Esophagus muscularis mucosa (tissue), 4 donors: Measurements from ENCODE around the gene TMEM134. TPM values are rescaled to one million over a fixed set of nuclear protein-coding genes. Genes with fewer than 3 reads are reported as not detected.
A peak's percentile ranks its signal among the peaks of the same experiment; 100 is the strongest.

ENCODE experiments used
- DNase-seq: peaks from one replicate; pipeline ENCODE4 v3.0.0-alpha.2; 2017; ENCODE audit errors: extremely low spot score
- H3K27ac ChIP-seq, 4 donors: fragments of 200-600 bp; sonication (generic); replicated peaks in 1 of 4; 1 replicate in 3 of 4; 2 replicates in 1 of 4; pipeline ENCODE4 v1.5.1; 2016 to 2019; ENCODE audit warnings: mild to moderate bottlenecking in 1 of 4
- H3K27me3 ChIP-seq, 4 donors: fragments of 200-600 bp; sonication (generic); one replicate each; pipeline versions ENCODE4 v1.5.1 to v1.6.0; 2016 to 2019
- H3K36me3 ChIP-seq, 4 donors: fragments of 200-600 bp; sonication (generic); one replicate each; pipeline ENCODE4 v1.5.1; 2016 to 2019
- H3K4me1 ChIP-seq, 4 donors: fragments of 200-600 bp; sonication (generic); one replicate each; pipeline ENCODE4 v1.5.1; 2016 to 2019
- H3K4me3 ChIP-seq, 4 donors: fragments of 200-600 bp; sonication (generic); 1 replicate in 2 of 4; 2 replicates in 2 of 4; pipeline ENCODE4 v1.5.1; 2016 to 2019; ENCODE audit warnings: mild to moderate bottlenecking in 4 of 4, moderate library complexity in 1 of 4
- H3K9me3 ChIP-seq, 4 donors: fragments of 200-600 bp; sonication (generic); 1 replicate in 3 of 4; 2 replicates in 1 of 4; pipeline ENCODE4 v1.5.1; 2016 to 2019
- CTCF ChIP-seq, 3 experiments: fragments of 200-600 bp in 2 of 3; fragments of 450-650 bp in 1 of 3; sonication (generic) in 2 of 3; IDR thresholded peaks; one replicate each; pipeline ENCODE4 v1.5.1; 2017 to 2019; ENCODE audit warnings: antibody characterized with exemption in 3 of 3, mild to moderate bottlenecking in 2 of 3, moderate library complexity in 1 of 3
- EP300 ChIP-seq: sonication (generic); formaldehyde crosslinking; IDR thresholded peaks from one replicate; pipeline ENCODE4 v1.6.1; 2017; ENCODE audit warnings: antibody characterized with exemption
- POLR2A ChIP-seq: fragments of 450-650 bp; IDR thresholded peaks from one replicate; pipeline ENCODE4 v1.6.1; 2017; ENCODE audit warnings: antibody characterized with exemption, moderate library complexity, mild to moderate bottlenecking, low read depth
- POLR2AphosphoS5 ChIP-seq, 2 donors: sonication (generic); formaldehyde crosslinking; IDR thresholded peaks; one replicate each; pipeline ENCODE4 v1.6.1; 2017; ENCODE audit warnings: antibody characterized with exemption in 2 of 2
- WGBS: methylation state at CpG from one replicate; pipeline ENCODE4 v1.1.5; 2018; 5-methylcytosine and 5-hydroxymethylcytosine counted together
- intact Hi-C: fragments of 100-400 bp; cut with DNase I; formaldehyde crosslinking; loops from one replicate; pipeline ENCODE4 v1.15.1; 2023
- total RNA-seq, 4 donors: library from RNA; depleted of rRNA; stranded (reverse); fragments of >200 nt; gene quantifications; one replicate each; pipeline versions ENCODE4 v1.1.0 to v1.2.1, GENCODE V29; 2016

Gene TMEM134
- total RNA-seq, 4 donors from 2014 or later: 36.1 to 48.7 (median 46.2) TPM

- 97% methylated on average over 22 of the region's 65 CpGs for WGBS
- H3K36me3 ChIP-seq: peaks cover 15 to 100% (median 87%) of the 10 kb centered on the region in 4 donors
These were observed 24.7 kb upstream of the TMEM134 start for GRCh38 chr11:67493548-67494370.

GRCh38 chr11:67492801-67493547 is 23.9 kb upstream of the TMEM134 start:
- no peak overlapping the region for H3K4me3 ChIP-seq
- H3K4me1 ChIP-seq: peaks cover 0 to 13% (median 10%) of the 10 kb centered on the region in 4 donors
- TF ChIP-seq POLR2A (no peak), POLR2AphosphoS5 (IDR thresholded peaks at IDR 0.05) (no peak), EP300 (no peak), CTCF (IDR thresholded peaks at IDR 0.05) (no peak)
- no peaks in the 10 kb centered on the region for H3K9me3 ChIP-seq
- no peak for DNase-seq
- 90% methylated on average over 23 of the region's 46 CpGs for WGBS
- H3K27me3 ChIP-seq: no peaks in the 10 kb centered on the region
- H3K36me3 ChIP-seq: peaks cover 15 to 96% (median 88%) of the 10 kb centered on the region in 4 donors
- intact Hi-C loops: no loop called here
- no peak overlapping the region for H3K27ac ChIP-seq

More at GRCh38 chr11:67493548-67494370, 24.7 kb upstream of the TMEM134 start:
- H3K9me3 ChIP-seq: no peaks in the 10 kb centered on the region
- no peaks in the 10 kb centered on the region for H3K27me3 ChIP-seq
- intact Hi-C loops: no loop called here
- no peak overlapping the region for H3K4me3 ChIP-seq
- no peak overlapping the region for H3K27ac ChIP-seq
- no peak for DNase-seq
- peaks cover 0 to 13% (median 10%) of the 10 kb centered on the region in 4 donors for H3K4me1 ChIP-seq
- TF ChIP-seq CTCF (IDR thresholded peaks at IDR 0.05) (no peak), EP300 (no peak), POLR2A (no peak)

- Histone ChIP-seq H3K27ac (peak overlapping the region in 2 of 4 donors; percentile 15 to 20), H3K27me3 (no peaks in the 10 kb centered on the region), H3K9me3 (no peaks in the 10 kb centered on the region), H3K4me1 (peaks cover 0 to 13% (median 10%) of the 10 kb centered on the region in 4 donors), H3K36me3 (peaks cover 20 to 96% (median 90%) of the 10 kb centered on the region in 4 donors), H3K4me3 (no peak overlapping the region)
- WGBS: 90% methylated on average over 2 of the region's 19 CpGs
- TF ChIP-seq POLR2AphosphoS5 (IDR thresholded peaks at IDR 0.05) (no peak), CTCF (IDR thresholded peaks at IDR 0.05) (no peak), EP300 (no peak), POLR2A (no peak)
- intact Hi-C loops: no loop called here
- no peak for DNase-seq
These were observed 23.1 kb upstream of the TMEM134 start for GRCh38 chr11:67492069-67492727.

- no peaks in the 10 kb centered on the region for H3K27me3 ChIP-seq
- 84% methylated on average over 15 of the region's 24 CpGs for WGBS
- H3K36me3 ChIP-seq: peaks cover 22 to 98% (median 89%) of the 10 kb centered on the region in 4 donors
- no peaks in the 10 kb centered on the region for H3K9me3 ChIP-seq
- H3K27ac ChIP-seq: peak overlapping the region; percentile 20 to 49 (median 41)
- H3K4me1 ChIP-seq: peaks cover 0 to 16% (median 11%) of the 10 kb centered on the region in 4 donors
- TF ChIP-seq EP300 (no peak), POLR2A (no peak), CTCF (IDR thresholded peaks at IDR 0.05) (no peak), POLR2AphosphoS5 (IDR thresholded peaks at IDR 0.05) (no peak)
- no peak overlapping the region for H3K4me3 ChIP-seq
- intact Hi-C loops: no loop called here
- no peak for DNase-seq
These were observed 22.4 kb upstream of the TMEM134 start for GRCh38 chr11:67491276-67492068.
